ENCODE measurements around the gene GPC3. TPM values are rescaled to one million over a fixed set of nuclear protein-coding genes. Genes with fewer than 3 reads are reported as not detected.

GPC3 gene
- total RNA-seq, 1 experiment from 2014 or later, result 0.24 TPM

DNA sequence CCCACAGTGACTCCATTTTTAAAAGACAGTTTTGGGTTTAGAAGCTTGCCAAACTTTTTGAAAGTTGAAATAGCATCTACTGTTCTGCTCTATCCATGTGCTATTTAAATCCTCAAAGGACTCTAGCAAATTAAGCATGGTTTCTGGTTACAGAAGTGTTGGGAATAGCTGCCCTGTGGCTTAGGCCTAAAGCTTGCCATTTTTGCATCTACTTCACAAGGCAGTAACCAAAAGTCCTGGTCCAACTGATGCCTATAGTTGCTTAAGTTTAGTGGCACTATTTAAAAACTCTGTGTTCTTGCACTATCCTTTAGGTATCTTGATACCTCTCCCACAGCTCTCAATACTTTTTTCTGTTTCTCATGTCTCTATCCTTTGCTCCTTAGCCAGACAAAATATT lies 319.1 kb downstream of the GPC3 start:
- CTCF ChIA-PET, result no interaction called here
- no peak for TF ChIP-seq CTCF (conservative IDR thresholded peaks at IDR 0.05; ENCODE audit: low read depth, low read length)
- TF ChIP-seq EZH2 (IDR thresholded peaks at IDR 0.05; ENCODE audit: borderline replicate concordance, low read depth, low read length, poor library complexity, severe bottlenecking), result no peak
- Histone ChIP-seq H3K9me3 (ENCODE audit: low read depth, low read length, poor library complexity, severe bottlenecking) (no peaks in the 10 kb centered on the region), H3K4me3 (ENCODE audit: low read depth, low read length, poor library complexity, severe bottlenecking) (no peak overlapping the region), H3K27ac (ENCODE audit: low read depth, low read length, poor library complexity, severe bottlenecking) (no peak overlapping the region), H3K36me3 (ENCODE audit: insufficient read depth, low read length, poor library complexity, severe bottlenecking) (no peaks in the 10 kb centered on the region), H3K4me1 (ENCODE audit: insufficient read depth, low read length, poor library complexity, severe bottlenecking) (no peaks in the 10 kb centered on the region), H3K27me3 (replicated peaks; ENCODE audit: insufficient read depth, low read depth, low read length, poor library complexity) (no peaks in the 10 kb centered on the region)
- DNase-seq (ENCODE audit: low spot score), result no peak
- POLR2A ChIA-PET (ENCODE audit: low non-redundant PET), result no interaction called here
- intact Hi-C loops (cut with micrococcal nuclease; ENCODE audit: unreplicated experiment), result no loop called here
- BruUV-seq (replicated peaks), result no TSS peak

- Histone ChIP-seq H3K27me3 (replicated peaks; ENCODE audit: insufficient read depth, low read depth, low read length, poor library complexity) (no peaks in the 10 kb centered on the region), H3K36me3 (ENCODE audit: insufficient read depth, low read length, poor library complexity, severe bottlenecking) (no peaks in the 10 kb centered on the region), H3K9me3 (ENCODE audit: low read depth, low read length, poor library complexity, severe bottlenecking) (no peaks in the 10 kb centered on the region), H3K4me3 (ENCODE audit: low read depth, low read length, poor library complexity, severe bottlenecking) (no peak overlapping the region), H3K27ac (ENCODE audit: low read depth, low read length, poor library complexity, severe bottlenecking) (no peak overlapping the region), H3K4me1 (ENCODE audit: insufficient read depth, low read length, poor library complexity, severe bottlenecking) (no peaks in the 10 kb centered on the region)
- ChIA-PET POLR2A (ENCODE audit: low non-redundant PET) (no interaction called here), CTCF (no interaction called here)
- intact Hi-C loops (cut with micrococcal nuclease; ENCODE audit: unreplicated experiment), result no loop called here
- DNase-seq (ENCODE audit: low spot score), result no peak
- BruUV-seq (replicated peaks), result no TSS peak
- no peak for TF ChIP-seq CTCF (conservative IDR thresholded peaks at IDR 0.05; ENCODE audit: low read depth, low read length)
- no peak for TF ChIP-seq EZH2 (IDR thresholded peaks at IDR 0.05; ENCODE audit: borderline replicate concordance, low read depth, low read length, poor library complexity, severe bottlenecking)
Measured at GRCh38 chrX:133661962-133662839, 323.2 kb downstream of the GPC3 start.

GRCh38 chrX:133660281-133660680 lies 325.1 kb downstream of the GPC3 start:
- H3K9me3 ChIP-seq (ENCODE audit: low read depth, low read length, poor library complexity, severe bottlenecking), result no peaks in the 10 kb centered on the region
- intact Hi-C loops (cut with micrococcal nuclease; ENCODE audit: unreplicated experiment), result no loop called here
- no peaks in the 10 kb centered on the region for H3K36me3 ChIP-seq (ENCODE audit: insufficient read depth, low read length, poor library complexity, severe bottlenecking)
- DNase-seq (ENCODE audit: low spot score), result no peak
- BruUV-seq (replicated peaks), result no TSS peak
- H3K4me3 ChIP-seq (ENCODE audit: low read depth, low read length, poor library complexity, severe bottlenecking), result no peak overlapping the region
- POLR2A ChIA-PET (ENCODE audit: low non-redundant PET), result no interaction called here
- H3K27me3 ChIP-seq (replicated peaks; ENCODE audit: insufficient read depth, low read depth, low read length, poor library complexity), result no peaks in the 10 kb centered on the region
- CTCF ChIA-PET, result no interaction called here
- H3K27ac ChIP-seq (ENCODE audit: low read depth, low read length, poor library complexity, severe bottlenecking), result no peak overlapping the region
- H3K4me1 ChIP-seq (ENCODE audit: insufficient read depth, low read length, poor library complexity, severe bottlenecking), result no peaks in the 10 kb centered on the region
- TF ChIP-seq CTCF (conservative IDR thresholded peaks at IDR 0.05; ENCODE audit: low read depth, low read length), result no peak
- no peak for TF ChIP-seq EZH2 (IDR thresholded peaks at IDR 0.05; ENCODE audit: borderline replicate concordance, low read depth, low read length, poor library complexity, severe bottlenecking)
